Adrenal gland (tissue), 12 donors: ENCODE measurements around the gene MTCH1. TPM values are rescaled to one million over a fixed set of nuclear protein-coding genes. Genes with fewer than 3 reads are reported as not detected.

ENCODE experiments used
- DNase-seq, 7 donors: peaks; one replicate each; pipeline ENCODE4 v3.0.0-alpha.2; 2019 to 2020
- H3K27ac ChIP-seq, 5 donors: fragments of 200-600 bp; sonication (generic) in 4 of 5; 1 replicate in 3 of 5; 2 replicates in 2 of 5; pipeline versions ENCODE4 v1.5.1 to v1.8.0; 2016 to 2020; ENCODE audit warnings: mild to moderate bottlenecking in 1 of 5
- H3K27me3 ChIP-seq: fragments of 200-600 bp; 2 replicates; pipeline ENCODE4 v1.8.0; 2021
- H3K36me3 ChIP-seq, 2 donors: fragments of 200-600 bp; replicated peaks in 1 of 2; 1 replicate in 1 of 2; 2 replicates in 1 of 2; pipeline versions ENCODE4 v1.5.1 to v1.8.0; 2018 to 2022
- H3K4me1 ChIP-seq, 2 donors: fragments of 200-600 bp; replicated peaks in 1 of 2; 1 replicate in 1 of 2; 2 replicates in 1 of 2; pipeline versions ENCODE4 v1.5.1 to v1.8.0; 2018 to 2021
- H3K4me3 ChIP-seq, 4 donors: fragments of 200-600 bp; sonication (generic) in 3 of 4; one replicate each; pipeline ENCODE4 v1.5.1; 2016 to 2018
- H3K9me3 ChIP-seq, 3 donors: fragments of 200-600 bp; sonication (generic) in 1 of 3; replicated peaks in 1 of 3; 1 replicate in 2 of 3; 2 replicates in 1 of 3; pipeline versions ENCODE4 v1.5.1 to v1.8.0; 2016 to 2021
- CTCF ChIP-seq, 6 experiments: fragments of 450-650 bp in 4 of 6; fragments of 200-600 bp in 2 of 6; sonication (generic) in 1 of 6; IDR thresholded peaks; 1 replicate in 5 of 6; 2 replicates in 1 of 6; pipeline versions ENCODE4 v1.5.1 to v1.8.0; 2016 to 2021; ENCODE audit warnings: antibody characterized with exemption in 6 of 6, mild to moderate bottlenecking in 2 of 6, moderate library complexity in 1 of 6
- POLR2A ChIP-seq, 2 donors: fragments of 450-650 bp; IDR thresholded peaks; one replicate each; pipeline ENCODE4 v1.6.1; 2017; ENCODE audit warnings: antibody characterized with exemption in 2 of 2, mild to moderate bottlenecking in 2 of 2, moderate library complexity in 1 of 2
- WGBS, 4 donors: extraction: QIAGEN DNeasy Blood & Tissue Kit in 2 of 4; methylation state at CpG; one replicate each; pipeline versions ENCODE4 v1.1.5 to v1.1.7; 2013 to 2017; 5-methylcytosine and 5-hydroxymethylcytosine counted together
- intact Hi-C, 2 donors: fragments of 100-400 bp; cut with DNase I; formaldehyde crosslinking; loops; one replicate each; pipeline versions ENCODE4 v1.14.1 to v1.15.0; 2022 to 2023
- polyA plus RNA-seq, 3 donors: library from polyadenylated mRNA; stranded (reverse); fragments of 200-250 nt in 2 of 3; fragments of 350-450 nt in 1 of 3; fragmentation: Illumina TruSeq in 1 of 3; extraction: RNeasy Lipid Tissue Mini Kit (QIAGEN cat#74804) in 1 of 3; gene quantifications; one replicate each; pipeline ENCODE4 v1.2.3, GENCODE V29; 2013 to 2014
- total RNA-seq, 9 donors: library from RNA; depleted of rRNA in 4 of 9; stranded (reverse); fragments of >200 nt in 4 of 9; fragments of 120-200 nt in 1 of 9; fragmentation: NEBNext Ultra II Directional in 1 of 9; extraction: Animal tissue kit (Norgen Biotek cat#: 25700) in 1 of 9; gene quantifications; one replicate each; pipeline versions ENCODE4 v1.1.0 to v1.2.4, GENCODE V29; 2013 to 2023
- donor health status: healthy with polysubstance abuse.
- donor health status: Bipolar disorder and iron deficiency.
- donor health status: DM: yes; HTN: yes; CAD: no.
- donor health status: DM: no; HTN: no; CAD: no.
- donor health status: DM: no; HTN: no; CAD: no.
- donor health status: DM: yes; HTN: yes; CAD: no.

MTCH1 gene
- total and polyA plus RNA-seq, 12 donors: 116 to 523 (median 338) TPM

- intact Hi-C loops: loop anchor here (10.0 kb wide), 2 partner anchors 150 to 180 kb away; partner anchors contain the start of gene PIM1 (in 2 of the 2)
- Histone ChIP-seq H3K36me3 (no peaks in the 10 kb centered on the region), H3K27me3 (no peaks in the 10 kb centered on the region), H3K4me1 (no peaks in the 10 kb centered on the region), H3K4me3 (no peak overlapping the region), H3K9me3 (no peaks in the 10 kb centered on the region), H3K27ac (no peak overlapping the region)
- DNase-seq: peak; percentile 54 to 84 (median 78)
- 57 to 63% (median 62%) methylated on average over 14 to 15 of the region's 15 CpGs for WGBS, 4 donors
- TF ChIP-seq CTCF (IDR thresholded peaks at IDR 0.05) (no peak), POLR2A (IDR thresholded peaks at IDR 0.05) (no peak)
These were observed 38.8 kb upstream of the MTCH1 start for GRCh38 chr6:37024656-37025337.

GRCh38 chr6:37022135-37022863 is 36.3 kb upstream of the MTCH1 start:
- Histone ChIP-seq H3K27me3 (no peaks in the 10 kb centered on the region), H3K9me3 (no peaks in the 10 kb centered on the region), H3K4me3 (no peak overlapping the region), H3K27ac (no peak overlapping the region), H3K4me1 (peaks cover 0 to 15% of the 10 kb centered on the region in 2 donors), H3K36me3 (no peaks in the 10 kb centered on the region)
- WGBS, 4 donors: 94 to 95% (median 95%) methylated on average over 15 to 17 of the region's 17 CpGs
- TF ChIP-seq CTCF (IDR thresholded peaks at IDR 0.05) (no peak), POLR2A (IDR thresholded peaks at IDR 0.05) (no peak)
- no peak for DNase-seq
- intact Hi-C loops: loop anchor here (10.0 kb wide), 2 partner anchors 153 to 183 kb away; partner anchors contain the start of gene PIM1 (in 2 of the 2)

- H3K4me1 ChIP-seq: peaks cover 0 to 15% of the 10 kb centered on the region in 2 donors
- 62 to 84% (median 72%) methylated on average over 12 to 14 of the region's 14 CpGs for WGBS, 4 donors
- TF ChIP-seq POLR2A (IDR thresholded peaks at IDR 0.05) (no peak), CTCF (IDR thresholded peaks at IDR 0.05) (peak in 5 of 6 experiments; percentile 12 to 37 (median 26))
- no peak overlapping the region for H3K27ac ChIP-seq
- intact Hi-C loops: loop anchor here (2.0 to 10.0 kb wide), 3 partner anchors 153 to 187 kb away; partner anchors contain the start of gene PIM1 (in 2 of the 2)
- H3K4me3 ChIP-seq: no peak overlapping the region
- DNase-seq: peak in 1 of 7 donors; percentile 38
- no peaks in the 10 kb centered on the region for H3K36me3 ChIP-seq
- no peaks in the 10 kb centered on the region for H3K9me3 ChIP-seq
- H3K27me3 ChIP-seq: no peaks in the 10 kb centered on the region
These were observed 35.5 kb upstream of the MTCH1 start for GRCh38 chr6:37021356-37022129.

DNA sequence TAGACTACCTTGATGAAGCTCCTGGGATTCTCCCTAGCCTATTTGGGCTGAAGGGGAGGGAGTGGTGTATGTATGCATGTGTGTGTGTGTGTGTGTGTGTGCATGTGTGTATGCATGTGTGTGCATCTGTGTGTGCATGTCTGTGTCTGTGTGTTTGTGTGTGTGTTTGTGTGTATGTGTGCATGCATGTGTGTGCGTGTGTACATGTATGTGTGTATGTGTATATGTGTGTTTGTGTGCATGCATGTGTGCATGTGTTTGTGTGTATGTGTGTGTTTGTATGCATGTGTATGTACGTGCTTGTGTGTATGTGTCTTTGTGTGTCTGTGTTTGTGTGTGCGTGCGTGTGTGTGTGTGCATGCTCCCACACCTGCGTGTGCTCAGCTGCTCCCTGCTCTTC is 34.8 kb upstream of the MTCH1 start:
- Histone ChIP-seq H3K9me3 (no peaks in the 10 kb centered on the region), H3K4me3 (no peak overlapping the region), H3K36me3 (no peaks in the 10 kb centered on the region), H3K27ac (no peak overlapping the region), H3K4me1 (peaks cover 0 to 15% of the 10 kb centered on the region in 2 donors), H3K27me3 (no peaks in the 10 kb centered on the region)
- DNase-seq: no peak
- intact Hi-C loops: loop anchor here (2.0 to 10.0 kb wide), 3 partner anchors 154 to 188 kb away; partner anchors contain the start of gene PIM1 (in 2 of the 2)
- 85 to 91% (median 88%) methylated on average over 3 to 5 of the region's 5 CpGs for WGBS, 4 donors
- TF ChIP-seq POLR2A (IDR thresholded peaks at IDR 0.05): no peak
- no peak for TF ChIP-seq CTCF (IDR thresholded peaks at IDR 0.05)
